SJCRH30 (cell line): ENCODE results near the gene KIF22. TPM values are rescaled to one million over a fixed set of nuclear protein-coding genes. Genes with fewer than 3 reads are reported as not detected.
"Not testable (repeated sequence)": the region's sequence is repeated elsewhere in the genome, so short reads cannot be mapped to it uniquely, and the experiment has no call there.

ENCODE experiments used
- DNase-seq, 2 experiments: peaks; one replicate each; pipeline ENCODE4 v3.0.0-alpha.2; 2015 to 2020
- H3K27ac ChIP-seq: fragments of 250-450 bp; sonication (Bioruptor Pico); 2 replicates; pipeline ENCODE4 v1.5.1; 2020; ENCODE audit warnings: mild to moderate bottlenecking, moderate library complexity
- H3K27me3 ChIP-seq: fragments of 250-450 bp; sonication (Bioruptor Pico); 2 replicates; pipeline ENCODE4 v1.5.1; 2020; ENCODE audit warnings: mild to moderate bottlenecking, moderate library complexity
- H3K36me3 ChIP-seq: fragments of 250-450 bp; sonication (Bioruptor Pico); 2 replicates; pipeline ENCODE4 v1.5.1; 2020; ENCODE audit warnings: mild to moderate bottlenecking, moderate library complexity
- H3K4me1 ChIP-seq: fragments of 250-450 bp; sonication (Bioruptor Pico); 2 replicates; pipeline ENCODE4 v1.5.1; 2020; ENCODE audit warnings: mild to moderate bottlenecking, moderate library complexity
- H3K4me3 ChIP-seq: fragments of 250-450 bp; sonication (Bioruptor Pico); 2 replicates; pipeline ENCODE4 v1.5.1; 2020; ENCODE audit warnings: mild to moderate bottlenecking, moderate library complexity
- H3K9me3 ChIP-seq: fragments of 250-450 bp; sonication (Bioruptor Pico); replicated peaks from 2 replicates; pipeline ENCODE4 v1.5.1; 2020; ENCODE audit warnings: mild to moderate bottlenecking, moderate library complexity
- total RNA-seq: library from RNA; depleted of rRNA; stranded (reverse); fragments of >200 nt; shearing (Covaris generic); gene quantifications from 2 replicates; pipeline ENCODE4 v1.2.3, GENCODE V29; 2014

The KIF22 gene
- total RNA-seq, 1 experiment from 2014 or later = 122 TPM

- no peaks in the 10 kb centered on the region for H3K36me3 ChIP-seq
- H3K27me3 ChIP-seq = no peaks in the 10 kb centered on the region
- no peak overlapping the region for H3K4me3 ChIP-seq
- peaks cover 27% of the 10 kb centered on the region for H3K4me1 ChIP-seq
- no peak for DNase-seq
- no peaks in the 10 kb centered on the region for H3K9me3 ChIP-seq
- peak overlapping the region; percentile 57; the same call in 1 of the 2 replicates for H3K27ac ChIP-seq
Measured at GRCh38 chr16:29824589-29825144, 34.1 kb downstream of the KIF22 start.

- Histone ChIP-seq H3K4me1 (peaks cover 25% of the 10 kb centered on the region), H3K27me3 (no peaks in the 10 kb centered on the region), H3K27ac (peak overlapping the region; percentile 57), H3K4me3 (no peak overlapping the region), H3K36me3 (no peaks in the 10 kb centered on the region), H3K9me3 (no peaks in the 10 kb centered on the region)
- peak; percentile 51 to 56 for DNase-seq
Measured at GRCh38 chr16:29825145-29826044, 34.8 kb downstream of the KIF22 start.

- peaks cover 16% of the 10 kb centered on the region for H3K4me1 ChIP-seq
- H3K4me3 ChIP-seq = no peak overlapping the region
- no peaks in the 10 kb centered on the region for H3K36me3 ChIP-seq
- H3K9me3 ChIP-seq = no peaks in the 10 kb centered on the region
- no peak for DNase-seq
- no peaks in the 10 kb centered on the region for H3K27me3 ChIP-seq
- H3K27ac ChIP-seq = no peak overlapping the region; the same call in 1 of the 2 replicates
Measured at GRCh38 chr16:29826342-29826695, 35.8 kb downstream of the KIF22 start.

- no peak overlapping the region for H3K4me3 ChIP-seq
- no peaks in the 10 kb centered on the region for H3K9me3 ChIP-seq
- no peak for DNase-seq
- no peaks in the 10 kb centered on the region for H3K27me3 ChIP-seq
- no peaks in the 10 kb centered on the region for H3K36me3 ChIP-seq
- peaks cover 2% of the 10 kb centered on the region for H3K4me1 ChIP-seq
- no peak overlapping the region for H3K27ac ChIP-seq
Measured at GRCh38 chr16:29830774-29831173, 40.2 kb downstream of the KIF22 start.

- DNase-seq = no peak
- Histone ChIP-seq H3K4me3 (no peak overlapping the region), H3K27me3 (no peaks in the 10 kb centered on the region), H3K36me3 (no peaks in the 10 kb centered on the region), H3K27ac (no peak overlapping the region), H3K4me1 (no peaks in the 10 kb centered on the region), H3K9me3 (no peaks in the 10 kb centered on the region)
Measured at GRCh38 chr16:29831490-29831889, 40.9 kb downstream of the KIF22 start.

- not testable (repeated sequence) for H3K27ac ChIP-seq, H3K4me3 ChIP-seq, H3K36me3 ChIP-seq, H3K4me1 ChIP-seq, H3K27me3 ChIP-seq, H3K9me3 ChIP-seq, DNase-seq
Measured at GRCh38 chr16:29833219-29833618, 42.7 kb downstream of the KIF22 start.

- Histone ChIP-seq H3K4me1 (no peaks in the 10 kb centered on the region), H3K9me3 (no peaks in the 10 kb centered on the region), H3K27me3 (no peaks in the 10 kb centered on the region), H3K4me3 (no peak overlapping the region), H3K36me3 (no peaks in the 10 kb centered on the region), H3K27ac (no peak overlapping the region)
- no peak for DNase-seq
Measured at GRCh38 chr16:29834079-29834478, 43.5 kb downstream of the KIF22 start.

GRCh38 chr16:29835926-29836325, 45.4 kb downstream of the KIF22 start:
- Histone ChIP-seq H3K27ac (no peak overlapping the region), H3K4me3 (no peak overlapping the region), H3K36me3 (no peaks in the 10 kb centered on the region), H3K27me3 (no peaks in the 10 kb centered on the region), H3K9me3 (no peaks in the 10 kb centered on the region), H3K4me1 (no peaks in the 10 kb centered on the region)
- DNase-seq = no peak

GRCh38 chr16:29836623-29837022, 46.1 kb downstream of the KIF22 start:
- Histone ChIP-seq H3K36me3 (no peaks in the 10 kb centered on the region), H3K4me3 (no peak overlapping the region), H3K4me1 (no peaks in the 10 kb centered on the region), H3K27ac (no peak overlapping the region), H3K9me3 (no peaks in the 10 kb centered on the region), H3K27me3 (no peaks in the 10 kb centered on the region)
- no peak for DNase-seq

- no peak for DNase-seq
- no peaks in the 10 kb centered on the region for H3K9me3 ChIP-seq
- no peaks in the 10 kb centered on the region for H3K4me1 ChIP-seq
- no peaks in the 10 kb centered on the region for H3K36me3 ChIP-seq
- no peak overlapping the region for H3K4me3 ChIP-seq
- H3K27ac ChIP-seq = no peak overlapping the region
- H3K27me3 ChIP-seq = no peaks in the 10 kb centered on the region
Measured at GRCh38 chr16:29837841-29838240, 47.3 kb downstream of the KIF22 start.

- Histone ChIP-seq H3K4me3 (no peak overlapping the region), H3K4me1 (no peaks in the 10 kb centered on the region), H3K9me3 (no peaks in the 10 kb centered on the region), H3K27ac (no peak overlapping the region), H3K27me3 (no peaks in the 10 kb centered on the region), H3K36me3 (no peaks in the 10 kb centered on the region)
- DNase-seq = no peak
Measured at GRCh38 chr16:29839822-29840221, 49.3 kb downstream of the KIF22 start.

GRCh38 chr16:29840240-29840639, 49.7 kb downstream of the KIF22 start:
- no peak for DNase-seq
- Histone ChIP-seq H3K4me3 (no peak overlapping the region), H3K4me1 (no peaks in the 10 kb centered on the region), H3K27me3 (no peaks in the 10 kb centered on the region), H3K36me3 (no peaks in the 10 kb centered on the region), H3K27ac (no peak overlapping the region), H3K9me3 (no peaks in the 10 kb centered on the region)

GRCh38 chr16:29841631-29842030, 51.1 kb downstream of the KIF22 start:
- Histone ChIP-seq H3K27me3 (no peaks in the 10 kb centered on the region), H3K9me3 (no peaks in the 10 kb centered on the region), H3K36me3 (no peaks in the 10 kb centered on the region)

GRCh38 chr16:29842732-29843346, 52.3 kb downstream of the KIF22 start:
- Histone ChIP-seq H3K36me3 (no peaks in the 10 kb centered on the region), H3K27me3 (no peaks in the 10 kb centered on the region), H3K4me1 (no peaks in the 10 kb centered on the region), H3K4me3 (no peak overlapping the region), H3K27ac (no peak overlapping the region), H3K9me3 (no peaks in the 10 kb centered on the region)
- no peak for DNase-seq

More at GRCh38 chr16:29841631-29842030, 51.1 kb downstream of the KIF22 start:
- Histone ChIP-seq H3K4me1 (no peaks in the 10 kb centered on the region), H3K4me3 (no peak overlapping the region), H3K27ac (no peak overlapping the region)
- no peak for DNase-seq

- no peaks in the 10 kb centered on the region for H3K4me1 ChIP-seq
- no peaks in the 10 kb centered on the region for H3K27me3 ChIP-seq
- DNase-seq = no peak
- no peaks in the 10 kb centered on the region for H3K36me3 ChIP-seq
- no peaks in the 10 kb centered on the region for H3K9me3 ChIP-seq
- H3K27ac ChIP-seq = no peak overlapping the region
- H3K4me3 ChIP-seq = no peak overlapping the region
Measured at GRCh38 chr16:29843931-29844330, 53.4 kb downstream of the KIF22 start.
